ENCODE results near the gene DOCK10. TPM values are rescaled to one million over a fixed set of nuclear protein-coding genes. Genes with fewer than 3 reads are reported as not detected.

The DOCK10 gene
- total RNA-seq, 5 donors from 2014 or later (not counting 1 experiment from before 2014, with no cell fraction given), result 206 to 266 (median 235) TPM

DNA sequence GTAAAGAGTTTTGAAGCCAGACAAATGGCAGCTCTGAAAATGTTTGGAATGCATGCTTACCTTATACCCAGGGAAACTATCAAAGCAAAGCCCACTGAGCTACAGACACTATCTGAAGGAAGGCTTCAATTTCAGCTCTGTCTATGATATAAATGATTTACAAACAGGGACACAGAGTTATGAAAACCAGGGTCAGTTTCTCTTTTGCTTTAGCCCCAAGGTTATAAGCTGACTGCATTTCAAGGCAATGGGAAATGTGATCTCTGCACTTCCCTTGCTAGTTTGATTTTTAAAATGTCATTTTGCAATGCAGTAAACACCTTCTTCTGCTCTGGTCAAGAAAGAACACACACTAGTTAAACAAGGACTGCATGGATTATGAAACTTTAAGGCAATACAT lies 260.9 kb downstream of the DOCK10 start:
- Histone ChIP-seq H3K9me3 (no peaks in the 10 kb centered on the region), H3K27me3 (replicated peaks in 1 of 2; ENCODE audit: control insufficient read depth in 2 of 2, extremely low read depth in 1 of 2, insufficient read depth in 2 of 2, low read length in 1 of 2) (no peaks in the 10 kb centered on the region), H3K4me1 (ENCODE audit: control insufficient read depth in 1 of 2, extremely low read depth in 1 of 2, insufficient read depth in 2 of 2, low read length in 2 of 2) (no peaks in the 10 kb centered on the region), H3K27ac (ENCODE audit: low read length) (no peak overlapping the region), H3K4me3 (ENCODE audit: control insufficient read depth in 1 of 2, extremely low read depth in 1 of 2, low read length in 1 of 2) (no peak overlapping the region), H3K36me3 (ENCODE audit: control insufficient read depth in 2 of 2, extremely low read depth in 1 of 2, insufficient read depth in 1 of 2, low read length in 1 of 2) (peaks cover 11 to 61% of the 10 kb centered on the region in 2 donors)
- peak overlapping the region; percentile 42 to 62 for H3K27ac Mint-ChIP-seq
- ChIA-PET POLR2A (no interaction called here), CTCF (interaction anchor here (0.6 to 1.3 kb wide), 3 partner anchors 8 to 23 kb away, joined by 3 read pairs; no protein-coding TSS in a partner anchor)
- H3K4me1 Mint-ChIP-seq, result peaks cover 0 to 14% (median 3%) of the 10 kb centered on the region in 3 donors
- DNase-seq (no peak), ATAC-seq (replicated peaks in 1 of 4) (peak in 1 of 4 experiments; percentile 12)
- H3K27me3 Mint-ChIP-seq, result no peaks in the 10 kb centered on the region
- peaks cover 41% of the 10 kb centered on the region for H3K36me3 Mint-ChIP-seq
- no peak overlapping the region for H3K4me3 Mint-ChIP-seq
- H3K9me3 Mint-ChIP-seq, result no peaks in the 10 kb centered on the region

DNA sequence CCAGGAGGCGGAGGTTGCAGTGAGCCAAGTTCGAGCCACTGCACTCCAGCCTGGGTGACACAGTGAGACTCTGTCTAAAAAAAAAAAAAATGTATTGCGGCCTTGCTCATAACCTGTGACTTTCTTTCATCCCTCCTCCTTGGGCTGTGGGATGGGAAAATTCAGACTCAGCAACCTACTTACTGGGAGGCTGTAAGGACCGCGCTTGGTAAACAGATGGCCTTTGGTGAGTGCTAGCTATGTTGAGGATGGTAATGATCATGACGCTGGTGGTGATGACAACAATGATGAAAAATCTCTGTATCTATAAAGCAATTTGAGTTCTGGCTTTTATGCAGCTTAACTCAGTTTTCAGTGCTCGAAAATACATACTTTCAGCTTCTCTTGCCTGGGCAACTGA lies 261.4 kb downstream of the DOCK10 start:
- H3K4me3 ChIP-seq (ENCODE audit: control insufficient read depth in 1 of 2, extremely low read depth in 1 of 2, low read length in 1 of 2), result no peak overlapping the region
- H3K27ac ChIP-seq (ENCODE audit: low read length), result no peak overlapping the region
- CTCF ChIA-PET, result interaction anchor here (0.7 to 1.3 kb wide), 4 partner anchors 9 to 788 kb away, joined by 3 to 5 read pairs (median 3); no protein-coding TSS in a partner anchor
- Mint-ChIP-seq H3K4me3 (no peak overlapping the region), H3K4me1 (peaks cover 0 to 14% (median 3%) of the 10 kb centered on the region in 3 donors), H3K27me3 (no peaks in the 10 kb centered on the region), H3K9me3 (no peaks in the 10 kb centered on the region), H3K36me3 (peaks cover 40% of the 10 kb centered on the region), H3K27ac (peak overlapping the region in 1 of 2 donors; percentile 18)
- H3K4me1 ChIP-seq (ENCODE audit: control insufficient read depth in 1 of 2, extremely low read depth in 1 of 2, insufficient read depth in 2 of 2, low read length in 2 of 2), result no peaks in the 10 kb centered on the region
- no peak for DNase-seq
- no peak for ATAC-seq (replicated peaks in 1 of 4)
- H3K27me3 ChIP-seq (replicated peaks in 1 of 2; ENCODE audit: control insufficient read depth in 2 of 2, extremely low read depth in 1 of 2, insufficient read depth in 2 of 2, low read length in 1 of 2), result no peaks in the 10 kb centered on the region
- H3K36me3 ChIP-seq (ENCODE audit: control insufficient read depth in 2 of 2, extremely low read depth in 1 of 2, insufficient read depth in 1 of 2, low read length in 1 of 2), result peaks cover 10 to 62% of the 10 kb centered on the region in 2 donors
- POLR2A ChIA-PET, result interaction anchor here in 1 of 2 donors (0.6 kb wide), 1 partner anchor 871 kb away, joined by 3 read pairs; no protein-coding TSS in a partner anchor
- H3K9me3 ChIP-seq, result no peaks in the 10 kb centered on the region
- 100% methylated on average over 1 of the region's 7 CpGs for WGBS (ENCODE audit: insufficient coverage)

DNA sequence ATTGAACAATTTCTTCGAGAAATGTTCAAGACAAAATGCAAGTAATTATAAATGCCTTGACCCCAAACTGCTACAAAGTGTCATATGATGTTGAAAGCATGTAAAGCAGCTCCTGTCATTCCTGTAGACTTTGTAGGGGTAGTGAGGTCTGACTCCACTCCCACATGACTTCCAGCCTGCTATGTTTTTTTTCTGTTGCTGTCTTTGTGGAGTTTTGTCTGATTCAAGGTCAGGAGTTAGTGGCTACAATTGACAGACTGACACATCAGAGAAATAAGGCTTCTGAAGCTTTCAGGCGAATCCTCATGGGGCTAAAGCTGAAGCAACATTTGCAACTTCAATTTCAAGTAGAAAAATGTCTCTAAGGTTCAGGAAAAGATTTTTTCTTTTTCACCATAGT lies 262.2 kb downstream of the DOCK10 start:
- Histone ChIP-seq H3K27ac (ENCODE audit: low read length) (no peak overlapping the region), H3K27me3 (replicated peaks in 1 of 2; ENCODE audit: control insufficient read depth in 2 of 2, extremely low read depth in 1 of 2, insufficient read depth in 2 of 2, low read length in 1 of 2) (no peaks in the 10 kb centered on the region), H3K9me3 (no peaks in the 10 kb centered on the region), H3K4me1 (ENCODE audit: control insufficient read depth in 1 of 2, extremely low read depth in 1 of 2, insufficient read depth in 2 of 2, low read length in 2 of 2) (no peaks in the 10 kb centered on the region), H3K36me3 (ENCODE audit: control insufficient read depth in 2 of 2, extremely low read depth in 1 of 2, insufficient read depth in 1 of 2, low read length in 1 of 2) (peaks cover 7 to 62% of the 10 kb centered on the region in 2 donors), H3K4me3 (ENCODE audit: control insufficient read depth in 1 of 2, extremely low read depth in 1 of 2, low read length in 1 of 2) (no peak overlapping the region)
- H3K9me3 Mint-ChIP-seq, result no peaks in the 10 kb centered on the region
- no CpG with 5 or more reads among the region's 2 CpGs for WGBS (ENCODE audit: insufficient coverage)
- peaks cover 0 to 14% (median 3%) of the 10 kb centered on the region in 3 donors for H3K4me1 Mint-ChIP-seq
- DNase-seq (no peak), ATAC-seq (replicated peaks in 1 of 4) (no peak)
- H3K4me3 Mint-ChIP-seq, result no peak overlapping the region
- no peaks in the 10 kb centered on the region for H3K27me3 Mint-ChIP-seq
- peaks cover 38% of the 10 kb centered on the region for H3K36me3 Mint-ChIP-seq
- no peak overlapping the region for H3K27ac Mint-ChIP-seq
- POLR2A ChIA-PET, result interaction anchor here in 1 of 2 donors (0.6 kb wide), 1 partner anchor 872 kb away, joined by 3 read pairs; no protein-coding TSS in a partner anchor
- CTCF ChIA-PET, result interaction anchor here in 1 of 2 donors (0.7 kb wide), 2 partner anchors 52 to 788 kb away, joined by 3 to 5 read pairs; no protein-coding TSS in a partner anchor

DNA sequence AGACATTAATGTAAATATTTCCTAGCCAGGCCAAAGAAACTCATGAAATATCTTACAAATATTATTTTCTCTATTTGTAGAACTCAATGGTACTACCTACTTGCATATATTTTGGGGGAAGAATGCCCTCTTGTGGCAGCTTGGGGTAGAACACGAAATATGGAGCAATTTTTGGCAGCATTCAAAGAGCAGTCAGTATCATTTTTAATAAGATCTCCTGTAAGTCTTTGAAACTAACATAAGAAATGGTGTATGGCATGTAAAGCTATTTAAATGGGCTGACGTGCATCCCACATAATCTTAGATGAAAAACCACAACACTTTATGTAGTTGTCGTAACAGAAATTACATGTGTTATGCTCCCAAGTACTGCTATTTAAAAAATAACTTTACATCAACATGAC lies 263.8 kb downstream of the DOCK10 start:
- WGBS (ENCODE audit: insufficient coverage), result no CpG with 5 or more reads among the region's 3 CpGs
- Mint-ChIP-seq H3K9me3 (no peaks in the 10 kb centered on the region), H3K4me1 (peaks cover 0 to 14% (median 3%) of the 10 kb centered on the region in 3 donors), H3K4me3 (no peak overlapping the region), H3K27me3 (no peaks in the 10 kb centered on the region), H3K36me3 (peaks cover 43% of the 10 kb centered on the region), H3K27ac (peak overlapping the region in 1 of 2 donors; percentile 13)
- H3K36me3 ChIP-seq (ENCODE audit: control insufficient read depth in 2 of 2, extremely low read depth in 1 of 2, insufficient read depth in 1 of 2, low read length in 1 of 2), result peaks cover 21 to 61% of the 10 kb centered on the region in 2 donors
- no peaks in the 10 kb centered on the region for H3K27me3 ChIP-seq (replicated peaks in 1 of 2; ENCODE audit: control insufficient read depth in 2 of 2, extremely low read depth in 1 of 2, insufficient read depth in 2 of 2, low read length in 1 of 2)
- no peak overlapping the region for H3K27ac ChIP-seq (ENCODE audit: low read length)
- CTCF ChIA-PET, result interaction anchor here (0.8 to 1.4 kb wide), 6 partner anchors 9 to 77 kb away, joined by 3 to 6 read pairs (median 4); no protein-coding TSS in a partner anchor
- H3K4me1 ChIP-seq (ENCODE audit: control insufficient read depth in 1 of 2, extremely low read depth in 1 of 2, insufficient read depth in 2 of 2, low read length in 2 of 2), result no peaks in the 10 kb centered on the region
- H3K9me3 ChIP-seq, result no peaks in the 10 kb centered on the region
- DNase-seq (peak; percentile 4 to 75 (median 44)), ATAC-seq (replicated peaks in 1 of 4) (peak; percentile 45 to 56 (median 54))
- POLR2A ChIA-PET, result interaction anchor here in 1 of 2 donors (0.6 kb wide), 1 partner anchor 380 kb away, joined by 10 read pairs; no protein-coding TSS in a partner anchor
- H3K4me3 ChIP-seq (ENCODE audit: control insufficient read depth in 1 of 2, extremely low read depth in 1 of 2, low read length in 1 of 2), result no peak overlapping the region

DNA sequence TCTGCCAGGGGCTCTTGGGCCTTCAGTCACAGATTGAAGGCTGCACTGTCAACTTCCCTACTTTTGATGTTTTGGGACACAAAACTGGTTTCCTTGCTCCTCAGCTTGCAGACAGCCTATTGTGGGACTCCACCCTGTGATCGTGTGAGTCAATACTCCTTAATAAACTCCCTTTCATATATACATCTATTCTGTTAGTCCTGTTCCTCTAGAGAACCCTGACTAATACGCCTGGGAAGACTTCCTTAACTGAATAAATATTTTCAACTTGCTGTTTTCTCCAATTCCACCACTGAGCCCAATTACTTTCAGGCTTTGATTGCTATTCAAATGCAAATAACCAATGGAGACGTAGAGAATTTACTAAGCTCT lies 264.7 kb downstream of the DOCK10 start:
- Mint-ChIP-seq H3K27me3 (no peaks in the 10 kb centered on the region), H3K9me3 (no peaks in the 10 kb centered on the region), H3K4me3 (no peak overlapping the region), H3K27ac (peak overlapping the region in 1 of 2 donors; percentile 32), H3K36me3 (peaks cover 48% of the 10 kb centered on the region), H3K4me1 (peaks cover 0 to 17% (median 3%) of the 10 kb centered on the region in 3 donors)
- H3K27me3 ChIP-seq (replicated peaks in 1 of 2; ENCODE audit: control insufficient read depth in 2 of 2, extremely low read depth in 1 of 2, insufficient read depth in 2 of 2, low read length in 1 of 2), result no peaks in the 10 kb centered on the region
- H3K9me3 ChIP-seq, result no peaks in the 10 kb centered on the region
- CTCF ChIA-PET, result interaction anchor here (0.5 to 1.4 kb wide), 6 partner anchors 9 to 417 kb away, joined by 3 to 6 read pairs (median 3); no protein-coding TSS in a partner anchor
- DNase-seq (no peak), ATAC-seq (replicated peaks in 1 of 4) (no peak)
- H3K4me1 ChIP-seq (ENCODE audit: control insufficient read depth in 1 of 2, extremely low read depth in 1 of 2, insufficient read depth in 2 of 2, low read length in 2 of 2), result no peaks in the 10 kb centered on the region
- WGBS (ENCODE audit: insufficient coverage), result 97% methylated on average over 3 of the region's 3 CpGs
- no peak overlapping the region for H3K4me3 ChIP-seq (ENCODE audit: control insufficient read depth in 1 of 2, extremely low read depth in 1 of 2, low read length in 1 of 2)
- H3K36me3 ChIP-seq (ENCODE audit: control insufficient read depth in 2 of 2, extremely low read depth in 1 of 2, insufficient read depth in 1 of 2, low read length in 1 of 2), result peaks cover 24 to 64% of the 10 kb centered on the region in 2 donors
- H3K27ac ChIP-seq (ENCODE audit: low read length), result no peak overlapping the region
- POLR2A ChIA-PET, result interaction anchor here in 1 of 2 donors (0.7 kb wide), 1 partner anchor 12 kb away, joined by 3 read pairs; no protein-coding TSS in a partner anchor

DNA sequence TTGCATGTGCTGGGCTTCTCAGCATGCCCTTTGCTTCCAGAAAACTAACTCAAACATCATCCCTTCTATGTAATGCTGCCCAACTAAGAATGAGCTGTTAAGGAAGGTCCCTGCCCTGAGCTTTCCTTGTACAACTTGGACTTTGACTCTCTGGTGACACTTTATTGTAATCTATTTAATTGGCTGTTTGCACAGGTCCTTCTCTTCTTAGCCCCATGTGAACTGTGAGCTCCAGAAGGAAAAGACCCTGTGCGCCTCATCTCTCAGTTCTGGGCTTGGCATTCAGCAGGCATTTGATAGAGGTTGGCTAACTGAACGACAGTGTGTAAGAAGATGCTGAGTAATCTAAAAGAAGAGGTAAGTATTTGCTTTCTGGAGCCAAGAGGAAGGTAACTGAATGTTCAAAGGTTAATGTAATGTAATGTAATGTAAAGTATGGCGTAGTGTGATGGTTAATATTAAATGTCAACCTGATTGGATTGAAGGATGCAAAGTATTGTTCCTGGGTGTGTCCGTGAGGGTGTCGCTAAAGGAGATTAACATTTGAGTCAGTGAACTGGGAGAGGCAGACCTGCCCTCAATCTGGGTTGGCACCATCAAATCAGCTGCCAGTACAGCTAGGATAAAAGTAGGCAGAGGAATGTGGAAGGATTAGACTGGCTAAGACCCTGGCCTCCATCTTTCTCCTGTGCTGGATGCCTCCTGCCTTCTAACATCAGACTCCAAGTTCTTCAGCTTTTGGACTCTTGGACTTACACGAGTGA lies 265.3 kb downstream of the DOCK10 start:
- peak overlapping the region; percentile 11 to 13 for H3K27ac Mint-ChIP-seq
- no peak overlapping the region for H3K27ac ChIP-seq (ENCODE audit: low read length)
- DNase-seq, result no peak
- H3K27me3 ChIP-seq (replicated peaks in 1 of 2; ENCODE audit: control insufficient read depth in 2 of 2, extremely low read depth in 1 of 2, insufficient read depth in 2 of 2, low read length in 1 of 2), result no peaks in the 10 kb centered on the region
- H3K36me3 Mint-ChIP-seq, result peaks cover 51% of the 10 kb centered on the region
- H3K4me3 ChIP-seq (ENCODE audit: control insufficient read depth in 1 of 2, extremely low read depth in 1 of 2, low read length in 1 of 2), result no peak overlapping the region
- no peaks in the 10 kb centered on the region for H3K4me1 ChIP-seq (ENCODE audit: control insufficient read depth in 1 of 2, extremely low read depth in 1 of 2, insufficient read depth in 2 of 2, low read length in 2 of 2)
- POLR2A ChIA-PET, result interaction anchor here (0.6 to 0.7 kb wide), 2 partner anchors 13 to 123 kb away, joined by 3 to 4 read pairs; no protein-coding TSS in a partner anchor
- peaks cover 24 to 65% of the 10 kb centered on the region in 2 donors for H3K36me3 ChIP-seq (ENCODE audit: control insufficient read depth in 2 of 2, extremely low read depth in 1 of 2, insufficient read depth in 1 of 2, low read length in 1 of 2)
- H3K9me3 ChIP-seq, result no peaks in the 10 kb centered on the region
- H3K4me3 Mint-ChIP-seq, result no peak overlapping the region
- ATAC-seq (replicated peaks in 1 of 4), result no peak
- H3K4me1 Mint-ChIP-seq, result peaks cover 0 to 19% (median 3%) of the 10 kb centered on the region in 3 donors
- CTCF ChIA-PET, result interaction anchor here (0.5 to 1.4 kb wide), 8 partner anchors 9 to 416 kb away, joined by 3 to 6 read pairs (median 3); no protein-coding TSS in a partner anchor
- no peaks in the 10 kb centered on the region for H3K27me3 Mint-ChIP-seq
- H3K9me3 Mint-ChIP-seq, result no peaks in the 10 kb centered on the region
- 95% methylated on average over 4 of the region's 6 CpGs for WGBS (ENCODE audit: insufficient coverage)
